Stimulated activated CD4-positive, alpha-beta T cell treated with anti-CD3 and anti-CD28 coated beads, TNF-alpha, amount 100 ng/mL, for 24 hours (primary cell): Measurements from ENCODE around the gene PRRG3.

Experiments used
- DNase-seq, 3 experiments: peaks; one replicate each; pipeline ENCODE4 v3.0.0-alpha.2; 2020; ENCODE audit warnings: low read depth in 3 of 3

The PRRG3 gene

GRCh38 chrX:151742311-151742710, 47.1 kb downstream of the PRRG3 start:
- no peak for DNase-seq

- no peak for DNase-seq
Observed at GRCh38 chrX:151743651-151744470, 48.6 kb downstream of the PRRG3 start.

- DNase-seq, result no peak
Observed at GRCh38 chrX:151745651-151746050, 50.4 kb downstream of the PRRG3 start.

GRCh38 chrX:151746502-151746901, 51.2 kb downstream of the PRRG3 start:
- no peak for DNase-seq

GRCh38 chrX:151750511-151750910, 55.3 kb downstream of the PRRG3 start:
- no peak for DNase-seq

- DNase-seq, result no peak
Observed at GRCh38 chrX:151752847-151753246, 57.6 kb downstream of the PRRG3 start.

- DNase-seq, result peak in 1 of 3 experiments; percentile 13
Observed at GRCh38 chrX:151753313-151754046, 58.2 kb downstream of the PRRG3 start.

GRCh38 chrX:151754047-151754429, 58.8 kb downstream of the PRRG3 start:
- DNase-seq, result no peak

- DNase-seq, result no peak
Observed at GRCh38 chrX:151754641-151755215, 59.5 kb downstream of the PRRG3 start.
